GM04503 (cell line): Measurements from ENCODE around the gene KCNK4.

ENCODE experiments used
- DNase-seq: peaks from one replicate; pipeline ENCODE4 v3.0.0-alpha.2; 2012; ENCODE audit warnings: low read depth

The KCNK4 gene

DNA sequence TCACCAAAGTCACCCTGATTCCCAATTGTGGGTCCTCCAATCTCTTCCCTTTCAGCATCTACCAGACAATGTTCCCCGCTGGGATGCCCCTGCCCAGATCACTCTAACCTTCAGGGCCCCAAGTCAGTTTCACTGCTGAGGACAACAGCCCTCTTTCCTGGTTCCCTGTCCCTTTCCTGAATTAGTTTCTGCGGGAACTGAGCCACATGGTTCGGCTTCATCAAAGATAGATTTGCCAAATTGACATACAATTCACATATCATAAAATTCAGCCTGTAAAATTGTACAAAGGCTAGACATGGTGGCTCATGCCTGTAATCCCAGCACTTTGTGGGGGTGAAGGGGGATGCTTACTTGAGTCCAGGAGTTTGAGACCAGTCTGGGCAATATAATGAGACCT lies 36.9 kb downstream of the KCNK4 start:
- DNase-seq, result no peak

GRCh38 chr11:64330888-64331287 lies 39.8 kb downstream of the KCNK4 start:
- DNase-seq, result no peak

DNA sequence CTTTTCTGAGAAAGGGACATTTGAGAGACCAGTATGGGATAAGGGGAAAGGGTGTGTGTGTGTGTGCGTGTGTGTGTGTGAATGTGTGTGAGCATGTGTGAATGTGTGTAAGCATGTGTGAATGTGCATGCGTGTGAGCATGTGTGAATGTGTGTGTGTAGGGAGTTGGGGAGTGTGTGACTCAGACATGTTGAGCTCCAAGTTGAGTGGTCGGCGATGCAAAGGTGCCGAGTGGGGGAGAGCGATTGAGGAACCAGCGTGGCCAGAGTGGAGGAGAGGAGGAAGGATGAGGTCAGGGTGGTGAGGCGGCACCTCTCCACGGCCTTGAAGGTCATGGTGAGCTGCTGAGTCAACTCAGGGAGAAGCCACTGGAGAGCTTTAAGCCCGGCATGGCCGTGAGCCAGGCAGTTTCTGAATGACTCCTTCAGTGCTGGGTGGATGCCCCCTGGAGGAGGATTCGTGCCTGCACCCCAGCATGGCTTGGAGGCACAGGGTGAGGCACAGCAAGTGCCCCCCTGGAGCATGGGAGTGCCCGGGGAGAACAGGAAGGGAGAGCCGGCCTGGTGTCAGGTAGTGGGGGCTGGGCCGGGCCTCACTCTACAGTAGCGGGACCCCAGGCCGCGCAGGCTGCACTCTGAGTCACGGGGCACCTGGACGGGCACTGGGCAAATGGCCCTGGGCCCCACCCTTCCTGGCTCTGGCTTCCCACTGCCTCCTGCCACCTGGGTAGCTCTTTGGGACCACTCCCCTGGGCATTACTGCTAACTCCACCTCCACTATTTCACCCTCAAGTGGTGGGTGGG lies 40.7 kb downstream of the KCNK4 start:
- DNase-seq, result peak; percentile 79

GRCh38 chr11:64333556-64333955 lies 42.5 kb downstream of the KCNK4 start:
- no peak for DNase-seq

DNA sequence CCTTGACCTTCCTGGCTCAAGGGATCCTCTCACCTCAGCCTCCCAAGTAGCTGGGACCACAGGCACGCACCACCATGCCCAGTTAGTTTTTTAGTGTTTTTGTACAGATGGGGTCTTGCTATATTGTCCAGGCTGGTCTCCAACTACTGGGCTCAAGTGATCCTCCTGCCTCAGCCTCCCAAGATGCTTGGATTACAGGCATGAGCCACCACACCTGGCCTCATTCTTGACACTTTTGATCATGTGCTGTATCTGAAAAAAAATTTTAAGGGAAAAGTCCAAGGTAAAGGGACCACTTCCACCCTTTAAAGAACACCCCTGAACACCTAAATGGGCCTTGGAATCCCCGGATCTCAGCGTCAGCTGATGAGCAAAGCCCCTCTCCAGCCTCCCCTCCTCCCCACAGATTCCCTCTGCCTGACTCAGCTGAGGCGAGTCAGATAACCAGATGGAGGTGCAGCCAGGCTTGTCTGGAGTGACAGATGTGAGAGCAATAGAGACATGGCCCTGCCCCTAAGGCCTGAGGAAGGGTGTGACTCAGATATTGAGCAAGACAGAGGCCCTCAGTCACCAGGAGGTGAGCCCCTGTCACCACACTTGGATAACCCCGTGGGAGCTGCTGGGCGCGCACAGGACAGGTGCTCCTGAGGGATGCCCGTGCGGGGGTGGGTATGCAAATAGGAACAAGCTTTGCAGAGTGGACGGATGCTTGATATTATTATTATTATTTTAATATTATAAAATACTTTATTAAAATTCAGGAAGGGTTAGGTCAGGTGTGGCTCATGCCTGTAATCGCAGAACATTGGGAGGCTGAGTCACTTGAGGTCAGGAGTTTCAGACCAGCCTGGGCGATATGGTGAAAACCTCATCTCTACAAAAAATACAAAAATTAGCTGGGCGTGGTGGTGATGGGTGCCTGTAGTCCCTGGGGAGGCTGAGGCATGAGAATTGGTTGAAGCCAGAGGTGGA lies 43.9 kb downstream of the KCNK4 start:
- DNase-seq, result peak; percentile 84

DNA sequence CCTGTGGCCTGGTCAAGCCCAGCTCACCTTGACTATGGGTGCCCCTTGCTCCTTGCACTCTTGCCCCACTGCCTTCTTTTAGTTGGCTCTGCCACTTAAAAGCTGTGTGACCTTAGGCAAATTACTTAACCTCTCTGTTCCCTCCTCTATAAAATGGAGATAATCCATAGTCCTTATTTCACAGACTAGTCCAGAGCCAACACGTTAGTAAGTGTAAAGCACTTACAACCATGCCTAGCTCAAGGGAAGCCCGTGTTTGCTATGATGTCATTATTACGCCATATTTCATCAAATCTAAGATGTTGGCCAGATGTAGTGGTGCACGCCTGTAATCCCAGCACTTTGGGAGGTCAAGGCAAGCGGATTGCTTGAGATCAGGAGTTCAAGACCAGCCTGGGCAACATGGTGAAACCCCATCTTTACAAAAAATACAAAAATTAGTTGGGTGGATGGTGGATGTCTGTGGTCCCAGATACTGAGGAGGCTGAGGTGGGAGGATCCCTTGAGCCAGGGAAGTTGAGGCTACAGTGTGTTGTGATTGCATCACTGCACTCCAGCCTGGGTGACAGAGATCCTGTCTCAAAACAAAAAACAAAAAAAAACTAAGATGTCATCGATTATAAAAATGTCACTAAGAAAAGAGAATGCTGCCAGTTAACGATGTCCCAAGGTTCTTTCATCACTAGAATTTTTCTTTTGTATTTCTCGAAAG lies 46.6 kb downstream of the KCNK4 start:
- DNase-seq, result no peak

DNA sequence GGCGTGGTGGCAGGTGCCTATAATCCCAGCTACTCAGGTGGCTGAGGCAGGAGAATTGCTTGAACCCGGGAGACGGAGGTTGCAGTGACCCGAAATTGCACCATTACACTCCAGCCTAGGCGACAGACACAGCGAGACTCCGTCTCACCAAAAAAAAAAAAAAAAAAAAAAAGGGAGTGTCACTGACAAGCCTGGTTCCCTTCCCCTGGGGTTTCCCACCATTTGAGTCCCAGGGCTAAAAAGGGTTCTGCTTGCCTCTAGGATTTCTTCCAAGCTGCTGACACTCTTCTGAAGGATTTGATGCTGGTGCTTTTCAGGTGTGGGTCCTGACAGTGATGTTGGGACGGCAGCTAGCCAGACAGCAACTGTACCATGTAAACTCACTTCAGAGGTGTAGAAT lies 47.6 kb downstream of the KCNK4 start:
- no peak for DNase-seq

DNA sequence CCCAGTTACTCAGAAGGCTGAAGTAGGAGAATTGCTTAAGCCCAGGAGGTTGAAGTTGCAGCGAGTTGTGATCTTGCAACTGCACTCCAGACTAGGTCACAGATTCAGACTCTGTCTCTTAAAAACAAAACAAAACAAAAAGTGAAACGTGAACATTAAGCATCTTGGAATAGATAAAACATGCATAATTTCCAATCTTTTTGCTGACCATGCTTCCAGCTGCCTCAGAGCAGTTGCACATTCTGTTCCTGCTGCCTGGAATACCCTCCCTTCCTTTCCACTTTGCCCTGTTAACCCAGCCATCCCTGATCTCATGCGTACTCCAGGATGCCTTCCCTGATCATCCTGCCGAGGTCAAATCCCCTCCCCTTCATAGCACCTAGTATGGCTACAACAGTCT lies 48.2 kb downstream of the KCNK4 start:
- DNase-seq, result no peak

GRCh38 chr11:64339754-64340408 lies 48.8 kb downstream of the KCNK4 start, which contains the start of gene CCDC88B:
Gene CCDC88B, plus strand, starts transcription at chr11:64340204. Its CDS starts 63 bp downstream, at chr11:64340267.
- no peak for DNase-seq

- DNase-seq, result no peak
Observed at GRCh38 chr11:64340671-64341335, 49.7 kb downstream of the KCNK4 start.

DNA sequence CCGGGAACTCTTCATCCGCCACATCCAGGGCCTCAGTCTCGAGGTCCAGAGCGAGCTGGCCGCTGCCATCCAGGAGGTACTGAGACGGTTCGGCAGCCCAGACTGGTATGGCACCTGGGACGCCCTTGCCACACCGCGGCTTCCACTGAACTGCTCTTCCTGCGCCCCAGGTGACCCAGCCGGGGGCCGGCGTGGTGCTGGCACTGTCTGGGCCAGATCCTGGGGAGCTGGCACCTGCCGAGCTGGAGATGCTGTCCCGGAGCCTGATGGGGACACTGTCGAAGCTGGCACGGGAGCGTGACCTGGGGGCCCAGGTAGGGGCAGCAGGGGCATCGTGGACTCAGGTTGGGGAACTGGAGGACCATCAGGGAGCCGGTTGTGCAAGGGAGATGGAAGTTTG lies 50.3 kb downstream of the KCNK4 start:
- DNase-seq, result no peak

DNA sequence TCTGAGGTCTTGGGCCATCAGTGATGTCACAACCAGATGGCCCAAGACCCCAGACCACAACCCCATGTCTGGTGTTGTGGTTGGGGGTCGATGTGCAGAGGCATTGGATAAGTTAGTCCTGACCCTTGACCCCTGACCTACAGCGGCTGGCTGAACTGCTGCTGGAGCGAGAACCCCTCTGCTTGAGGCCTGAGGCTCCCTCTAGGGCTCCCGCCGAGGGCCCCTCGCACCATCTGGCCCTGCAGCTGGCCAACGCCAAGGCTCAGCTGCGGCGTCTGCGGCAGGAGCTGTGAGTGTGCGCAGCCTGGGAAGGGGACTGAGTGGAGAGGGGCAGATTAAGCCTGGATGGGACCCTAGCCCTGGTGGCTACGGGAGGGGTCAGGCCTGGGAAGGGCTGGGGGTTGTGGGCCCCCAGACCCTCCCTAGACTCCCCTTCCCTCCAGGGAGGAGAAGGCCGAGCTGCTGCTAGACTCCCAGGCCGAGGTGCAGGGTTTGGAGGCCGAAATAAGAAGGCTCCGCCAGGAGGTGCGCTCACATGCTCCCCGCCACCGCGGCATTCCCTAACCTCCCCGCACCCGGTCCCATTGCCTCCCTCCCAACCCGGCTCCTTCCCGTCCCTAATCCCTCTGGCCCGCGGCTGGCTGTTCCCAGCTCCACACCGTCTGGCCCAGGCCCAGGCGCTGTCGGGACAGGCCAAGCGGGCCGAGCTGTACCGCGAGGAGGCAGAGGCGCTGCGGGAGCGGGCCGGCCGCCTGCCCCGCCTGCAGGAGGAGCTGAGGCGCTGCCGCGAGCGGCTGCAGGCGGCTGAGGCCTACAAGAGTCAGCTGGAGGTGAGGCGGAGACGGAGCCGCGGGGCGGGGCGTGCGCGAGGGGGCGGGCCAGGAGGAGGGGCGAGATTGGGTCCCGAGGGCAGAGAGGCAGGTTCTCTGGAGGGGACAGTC lies 51.0 kb downstream of the KCNK4 start:
- peak; percentile 39 for DNase-seq

DNA sequence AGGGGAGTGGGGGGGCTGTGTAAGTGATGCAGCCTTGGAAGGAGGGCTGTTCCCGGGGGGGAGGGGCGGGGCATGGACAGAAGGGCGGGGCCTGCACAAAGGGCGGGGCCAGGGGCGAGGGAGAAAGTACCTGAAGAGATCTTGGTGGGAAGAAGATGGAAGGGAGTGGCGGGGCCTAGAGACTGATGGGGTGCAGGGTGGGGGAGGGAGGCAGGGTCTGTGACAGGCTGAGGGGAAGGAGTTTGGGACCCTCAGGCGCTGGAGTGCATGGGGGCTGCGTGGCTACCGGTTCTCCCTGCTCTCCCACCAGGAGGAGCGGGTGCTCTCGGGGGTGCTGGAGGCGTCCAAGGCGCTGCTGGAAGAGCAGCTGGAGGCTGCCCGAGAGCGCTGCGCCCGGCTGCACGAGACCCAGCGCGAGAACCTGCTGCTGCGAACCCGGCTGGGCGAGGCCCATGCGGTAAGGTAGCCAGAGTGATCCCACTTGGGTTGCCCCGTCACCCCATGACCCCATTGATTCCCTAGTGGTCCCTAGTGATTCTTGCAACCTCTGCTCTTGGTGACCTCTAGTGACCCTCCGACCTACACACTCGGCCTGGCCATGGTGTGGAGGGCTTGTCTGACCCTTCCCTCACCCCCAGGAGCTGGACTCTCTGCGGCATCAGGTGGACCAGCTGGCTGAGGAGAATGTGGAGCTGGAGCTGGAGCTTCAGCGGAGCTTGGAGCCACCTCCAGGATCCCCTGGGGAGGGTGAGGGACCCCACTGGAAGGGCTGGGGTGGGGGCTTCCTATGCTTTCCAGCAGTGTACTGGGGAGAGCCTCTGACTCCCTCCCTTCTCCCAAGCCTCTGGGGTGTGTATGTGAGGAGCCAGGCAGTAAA lies 52.0 kb downstream of the KCNK4 start:
- no peak for DNase-seq

- no peak for DNase-seq
Observed at GRCh38 chr11:64343767-64344559, 52.9 kb downstream of the KCNK4 start.

- DNase-seq, result no peak
Observed at GRCh38 chr11:64344787-64345186, 53.7 kb downstream of the KCNK4 start.

DNA sequence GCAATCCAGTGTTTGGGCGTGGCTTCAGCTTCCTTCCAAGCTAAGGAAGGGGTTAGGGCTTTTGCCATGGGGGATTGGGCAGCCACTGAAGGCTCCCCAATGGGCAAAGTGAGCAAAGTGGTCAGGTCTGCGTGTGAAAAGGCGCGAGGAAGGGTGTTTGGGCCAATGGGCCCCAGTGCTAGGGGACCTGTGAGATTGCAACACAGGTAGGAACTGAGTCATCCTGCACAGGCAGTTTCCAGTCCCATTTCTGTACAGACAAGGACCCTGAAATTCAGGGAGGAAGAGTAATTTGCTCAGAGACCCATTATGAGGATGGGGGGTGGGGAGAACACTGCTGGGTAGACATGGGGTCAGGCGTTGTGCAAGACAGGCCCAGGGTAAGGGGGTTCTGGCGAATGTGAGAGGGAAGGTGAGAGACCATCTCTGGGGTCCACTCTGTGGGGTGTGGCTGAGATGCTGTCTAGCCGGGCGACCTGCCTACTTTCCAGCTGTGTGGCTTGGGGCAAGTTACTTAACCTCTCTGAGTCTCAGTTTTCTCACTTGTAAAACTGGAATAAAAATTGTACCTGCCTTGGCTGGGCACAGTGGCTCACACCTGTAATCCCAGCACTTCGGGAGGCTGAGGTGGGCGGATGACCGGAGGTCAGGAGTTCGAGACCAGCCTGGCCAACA lies 56.2 kb downstream of the KCNK4 start:
- DNase-seq, result no peak

DNA sequence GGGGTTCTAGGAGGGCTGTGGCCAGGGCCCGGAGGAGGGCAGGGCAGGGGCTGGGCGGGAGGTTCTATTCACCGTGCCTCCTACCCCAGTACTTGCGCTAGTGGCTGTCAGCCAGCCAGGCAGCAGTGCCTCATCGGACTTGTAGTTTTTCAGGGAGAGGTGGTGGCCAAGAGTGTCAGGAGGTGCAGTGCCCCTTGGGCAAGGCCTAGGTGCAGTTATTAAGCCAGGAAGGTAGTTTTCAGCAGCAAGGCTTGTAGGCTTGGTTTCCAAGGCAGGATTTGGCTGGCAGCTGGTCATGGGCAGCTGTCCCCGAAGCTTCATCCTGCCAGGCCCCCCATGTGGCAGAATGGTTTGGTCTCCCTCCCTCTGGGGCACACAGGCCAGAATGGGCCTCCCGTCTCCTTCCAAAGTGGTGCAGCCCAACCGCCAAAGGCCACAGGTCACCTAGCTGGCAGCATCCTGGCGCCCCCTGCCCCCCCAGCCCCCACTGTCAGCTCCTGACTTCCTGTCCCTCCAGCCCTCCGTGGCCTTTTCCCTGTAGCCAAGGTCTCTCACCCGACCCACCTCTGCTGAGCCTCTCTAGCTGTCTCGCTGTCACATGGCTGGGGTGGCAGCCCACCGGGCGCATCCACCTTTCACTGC lies 57.4 kb downstream of the KCNK4 start:
- DNase-seq, result no peak
